CD4-positive, alpha-beta T cell (primary cell): ENCODE data around the gene PSMB9. TPM values are rescaled to one million over a fixed set of nuclear protein-coding genes. Genes with fewer than 3 reads are reported as not detected.
A peak's percentile ranks its signal among the peaks of the same experiment; 100 is the strongest.

Source experiments
- ATAC-seq: fragments of 200-7000 bp; cut with Tn5 transposase; one replicate; pipeline ENCODE4 v1.10.0; 2022; ENCODE audit warnings: mild to moderate bottlenecking; ENCODE audit not compliant: poor library complexity
- CTCF ChIA-PET: fragments of 350-600 bp; sonication (Branson Sonifier 250); formaldehyde crosslinking; loops from one replicate; lab custom pipeline; 2021; ENCODE audit warnings: antibody characterized with exemption, inconsistent platforms; lab: Charles Lee
- POLR2A ChIA-PET: fragments of 350-600 bp; sonication (Branson Sonifier 250); formaldehyde crosslinking; loops from one replicate; lab custom pipeline; 2021; ENCODE audit warnings: antibody characterized with exemption, inconsistent platforms; lab: Charles Lee
- DNase-seq, 14 experiments: peaks; one replicate each; pipeline ENCODE4 v3.0.0-alpha.2; 2013 to 2020; ENCODE audit warnings: mixed read lengths in 2 of 14
- H3K27ac ChIP-seq, 2 donors: one replicate each; pipeline versions ENCODE4 v1.5.1 to v1.7.0; 2013; ENCODE audit warnings: low read length in 2 of 2, low read depth in 1 of 2, mild to moderate bottlenecking in 1 of 2
- H3K27me3 ChIP-seq, 2 experiments: 1 replicate in 1 of 2; 2 replicates in 1 of 2; pipeline versions ENCODE4 v1.6.1 to v1.7.0; 2013; ENCODE audit warnings: low read length in 2 of 2, control low read depth in 1 of 2, mild to moderate bottlenecking in 1 of 2, moderate library complexity in 1 of 2; ENCODE audit not compliant: insufficient read depth in 2 of 2, control insufficient read depth in 1 of 2
- H3K36me3 ChIP-seq: one replicate; pipeline ENCODE4 v1.6.1; 2013; ENCODE audit warnings: low read length, control low read depth; ENCODE audit not compliant: insufficient read depth
- H3K4me1 ChIP-seq: one replicate; pipeline ENCODE4 v1.6.1; 2013; ENCODE audit warnings: low read length, control low read depth; ENCODE audit not compliant: insufficient read depth
- H3K4me3 ChIP-seq: one replicate; pipeline ENCODE4 v1.5.1; 2013; ENCODE audit warnings: mild to moderate bottlenecking, low read length, moderate library complexity
- H3K9me3 ChIP-seq, 2 experiments: 1 replicate in 1 of 2; 2 replicates in 1 of 2; pipeline versions ENCODE4 v1.6.1 to v1.7.0; 2013; ENCODE audit warnings: low read length in 2 of 2, mild to moderate bottlenecking in 2 of 2, control low read depth in 1 of 2, moderate library complexity in 1 of 2; ENCODE audit not compliant: control insufficient read depth in 1 of 2, insufficient read depth in 1 of 2
- H3K27ac Mint-ChIP-seq: one replicate; pipeline ENCODE4 v1.8.0; 2020; ENCODE audit warnings: mixed read lengths
- H3K27me3 Mint-ChIP-seq: one replicate; pipeline ENCODE4 v1.8.0; 2021; ENCODE audit warnings: mixed read lengths
- H3K36me3 Mint-ChIP-seq: one replicate; pipeline ENCODE4 v1.8.0; 2021; ENCODE audit warnings: low read depth, mixed read lengths
- H3K4me1 Mint-ChIP-seq: one replicate; pipeline ENCODE4 v1.8.0; 2021; ENCODE audit warnings: low read depth, mixed read lengths
- H3K4me3 Mint-ChIP-seq: one replicate; pipeline ENCODE4 v1.8.0; 2020; ENCODE audit warnings: mild to moderate bottlenecking, mixed read lengths
- H3K9me3 Mint-ChIP-seq: one replicate; pipeline ENCODE4 v1.8.0; 2020; ENCODE audit warnings: mixed read lengths
- CTCF ChIP-seq: fragments of 200-600 bp; IDR thresholded peaks from one replicate; pipeline ENCODE4 v1.8.0; 2022; ENCODE audit warnings: antibody characterized with exemption, mild to moderate bottlenecking
- intact Hi-C, 2 experiments: fragments of 100-400 bp; cut with DNase I in 1 of 2; cut with micrococcal nuclease in 1 of 2; formaldehyde crosslinking; loops; one replicate each; pipeline versions ENCODE4 v1.15.1 to v1.9.0; 2023 to 2025; cut with DNase I, micrococcal nuclease
- total RNA-seq, 174 experiments: library from RNA in 2 of 174; stranded (reverse) in 2 of 174; gene quantifications; one replicate each; pipeline ENCODE4 v1.2.3 and lab custom pipeline; 2021 to 2026

The PSMB9 gene
- total RNA-seq, 2 experiments from 2014 or later = 37.2 to 38.4 TPM

- Mint-ChIP-seq H3K4me1 (peaks cover 88% of the 10 kb centered on the region), H3K9me3 (no peaks in the 10 kb centered on the region), H3K27me3 (no peaks in the 10 kb centered on the region), H3K4me3 (peak overlapping the region; percentile 98), H3K36me3 (peaks cover 95% of the 10 kb centered on the region), H3K27ac (peak overlapping the region; percentile 99)
- no peak for TF ChIP-seq CTCF
- ATAC-seq (no peak), DNase-seq (peak in 6 of 14 experiments; percentile 14 to 51 (median 40))
- H3K36me3 ChIP-seq = peaks cover 63% of the 10 kb centered on the region
- POLR2A ChIA-PET = interaction anchor here (1.5 to 9.3 kb wide), 5 partner anchors 10 to 118 kb away, joined by 11 to 901 read pairs (median 118); partner anchors contain the start of genes BRD2, PSMB8 and TAP2
- peak overlapping the region; percentile 98 to 100 for H3K27ac ChIP-seq
- peak overlapping the region; percentile 94 for H3K4me3 ChIP-seq
- intact Hi-C loops = loop anchor here in 1 of 2 experiments (5.0 to 10.0 kb wide), 2 partner anchors 655 to 727 kb away; partner anchors contain the start of gene ATF6B
- H3K4me1 ChIP-seq = peaks cover 77% of the 10 kb centered on the region
- CTCF ChIA-PET = interaction anchor here (1.1 to 7.8 kb wide), 6 partner anchors 7 to 119 kb away, joined by 5 to 288 read pairs (median 48); partner anchors contain the start of genes PSMB8 and TAP2
- no peaks in the 10 kb centered on the region for H3K9me3 ChIP-seq
- H3K27me3 ChIP-seq = no peaks in the 10 kb centered on the region
Observed at GRCh38 chr6:32852018-32852843, 1.8 kb upstream of the PSMB9 start.

GRCh38 chr6:32852844-32853540, 1.0 kb upstream of the PSMB9 start:
- ChIA-PET POLR2A (interaction anchor here (0.7 to 9.3 kb wide), 20 partner anchors 11 to 955 kb away, joined by 3 to 901 read pairs (median 5); partner anchors contain the start of genes ATF6B, B3GALT4, BRD2 and EHMT2), CTCF (interaction anchor here (0.9 to 7.8 kb wide), 7 partner anchors 8 to 118 kb away, joined by 5 to 288 read pairs (median 11); partner anchors contain the start of genes BRD2, PSMB8 and TAP2)
- Histone ChIP-seq H3K9me3 (no peaks in the 10 kb centered on the region), H3K36me3 (peaks cover 63% of the 10 kb centered on the region), H3K4me1 (peaks cover 77% of the 10 kb centered on the region), H3K4me3 (peak overlapping the region; percentile 94), H3K27ac (peak overlapping the region; percentile 98 to 100), H3K27me3 (no peaks in the 10 kb centered on the region)
- H3K27ac Mint-ChIP-seq = peak overlapping the region; percentile 99
- TF ChIP-seq CTCF = no peak
- H3K4me3 Mint-ChIP-seq = peak overlapping the region; percentile 98
- ATAC-seq (peak; percentile 33), DNase-seq (peak; percentile 35 to 87 (median 48))
- H3K27me3 Mint-ChIP-seq = no peaks in the 10 kb centered on the region
- H3K36me3 Mint-ChIP-seq = peaks cover 95% of the 10 kb centered on the region
- intact Hi-C loops = loop anchor here (1.0 to 10.0 kb wide), 4 partner anchors 8 to 728 kb away; partner anchors contain the start of genes ATF6B (in 1 of the 2) and PSMB8 (in 1 of the 2)
- H3K9me3 Mint-ChIP-seq = no peaks in the 10 kb centered on the region
- peaks cover 88% of the 10 kb centered on the region for H3K4me1 Mint-ChIP-seq
